GM18520 (cell line): ENCODE measurements around the gene RPL3.

Experiments
- ATAC-seq: cut with Tn5 transposase; IDR thresholded peaks from one replicate; pipeline ENCODE4 v1.9.1; 2021; ENCODE audit not compliant: unreplicated experiment

RPL3 gene

GRCh38 chr22:39301108-39301507, 18.3 kb downstream of the RPL3 start:
- no peak for ATAC-seq

GRCh38 chr22:39300186-39300830, 19.1 kb downstream of the RPL3 start:
- no peak for ATAC-seq

GRCh38 chr22:39299829-39300178, 19.6 kb downstream of the RPL3 start:
- no peak for ATAC-seq

GRCh38 chr22:39298241-39298987, 21.0 kb downstream of the RPL3 start:
- ATAC-seq: no peak

GRCh38 chr22:39297490-39298240, 21.8 kb downstream of the RPL3 start:
- no peak for ATAC-seq

- ATAC-seq: no peak
These were observed 22.4 kb downstream of the RPL3 start for GRCh38 chr22:39296981-39297489.

GRCh38 chr22:39296535-39296934, 22.9 kb downstream of the RPL3 start:
- ATAC-seq: no peak

GRCh38 chr22:39294571-39295468, 24.6 kb downstream of the RPL3 start:
- ATAC-seq: no peak

- ATAC-seq: no peak
These were observed 25.6 kb downstream of the RPL3 start for GRCh38 chr22:39293766-39294368.

GRCh38 chr22:39292561-39293074, 26.8 kb downstream of the RPL3 start:
- no peak for ATAC-seq

- no peak for ATAC-seq
These were observed 27.4 kb downstream of the RPL3 start for GRCh38 chr22:39292031-39292462.

GRCh38 chr22:39291523-39291922, 27.9 kb downstream of the RPL3 start:
- no peak for ATAC-seq

- no peak for ATAC-seq
These were observed 28.7 kb downstream of the RPL3 start for GRCh38 chr22:39290724-39291161.

- no peak for ATAC-seq
These were observed 29.3 kb downstream of the RPL3 start for GRCh38 chr22:39289975-39290720.

GRCh38 chr22:39289533-39289932, 29.9 kb downstream of the RPL3 start:
- no peak for ATAC-seq

GRCh38 chr22:39288135-39288898, 31.1 kb downstream of the RPL3 start:
- no peak for ATAC-seq

GRCh38 chr22:39287076-39287725, 32.2 kb downstream of the RPL3 start:
- ATAC-seq: no peak

GRCh38 chr22:39284983-39285382, 34.4 kb downstream of the RPL3 start:
- no peak for ATAC-seq
